SIG-M5 treated with dmso at 0.1 percent for 504 hours (cell line): ENCODE data around the gene MAP3K15.
"Not testable (repeated sequence)": the region's sequence is repeated elsewhere in the genome, so short reads cannot be mapped to it uniquely, and the experiment has no call there.

Experiments
- DNase-seq: peaks from one replicate; lab custom pipeline; 2025; ENCODE audit not compliant: unreplicated experiment; lab: John Stamatoyannopoulos, UW

Gene MAP3K15

GRCh38 chrX:19540076-19540475, 24.8 kb upstream of the MAP3K15 start:
- no peak for DNase-seq

GRCh38 chrX:19539665-19540064, 24.4 kb upstream of the MAP3K15 start:
- DNase-seq = no peak

- peak; percentile 12 for DNase-seq
These were observed 20.2 kb upstream of the MAP3K15 start for GRCh38 chrX:19535476-19535875.

GRCh38 chrX:19532709-19533108, 17.4 kb upstream of the MAP3K15 start:
- no peak for DNase-seq

- DNase-seq = no peak
These were observed 2.7 kb upstream of the MAP3K15 start for GRCh38 chrX:19517965-19518364.

GRCh38 chrX:19515615-19516105, 352 bp upstream of the MAP3K15 start:
- no peak for DNase-seq

GRCh38 chrX:19513383-19513782, 1.9 kb downstream of the MAP3K15 start:
- no peak for DNase-seq

- DNase-seq = no peak
These were observed 2.3 kb downstream of the MAP3K15 start for GRCh38 chrX:19512961-19513360.

- no peak for DNase-seq
These were observed 2.9 kb downstream of the MAP3K15 start for GRCh38 chrX:19512359-19512758.

- DNase-seq = not testable (repeated sequence)
These were observed 3.5 kb downstream of the MAP3K15 start for GRCh38 chrX:19511796-19512195.

GRCh38 chrX:19496711-19497110, 18.6 kb downstream of the MAP3K15 start:
- DNase-seq = no peak

GRCh38 chrX:19487520-19488200, 27.6 kb downstream of the MAP3K15 start:
- no peak for DNase-seq

GRCh38 chrX:19479458-19479857, 35.9 kb downstream of the MAP3K15 start:
- DNase-seq = no peak

GRCh38 chrX:19468383-19468782, 46.9 kb downstream of the MAP3K15 start:
- DNase-seq = not testable (repeated sequence)

- DNase-seq = no peak
These were observed 52.4 kb downstream of the MAP3K15 start for GRCh38 chrX:19462879-19463278.

- no peak for DNase-seq
These were observed 53.1 kb downstream of the MAP3K15 start for GRCh38 chrX:19462231-19462630.

GRCh38 chrX:19457662-19458061, 57.6 kb downstream of the MAP3K15 start:
- no peak for DNase-seq

- DNase-seq = no peak
These were observed 67.2 kb downstream of the MAP3K15 start for GRCh38 chrX:19448077-19448476.

GRCh38 chrX:19446397-19446796, 68.9 kb downstream of the MAP3K15 start:
- no peak for DNase-seq

- not testable (repeated sequence) for DNase-seq
These were observed 69.5 kb downstream of the MAP3K15 start for GRCh38 chrX:19445772-19446171.

GRCh38 chrX:19443869-19444526, 71.3 kb downstream of the MAP3K15 start:
- no peak for DNase-seq

GRCh38 chrX:19440713-19441112, 74.6 kb downstream of the MAP3K15 start:
- no peak for DNase-seq

- DNase-seq = not testable (repeated sequence)
These were observed 92.6 kb downstream of the MAP3K15 start for GRCh38 chrX:19422661-19423060.
